ENCODE results near the gene TMEM165.
A peak's percentile ranks its signal among the peaks of the same experiment; 100 is the strongest.
"Not testable (repeated sequence)": the region's sequence is repeated elsewhere in the genome, so short reads cannot be mapped to it uniquely, and the experiment has no call there.

TMEM165 gene

DNA sequence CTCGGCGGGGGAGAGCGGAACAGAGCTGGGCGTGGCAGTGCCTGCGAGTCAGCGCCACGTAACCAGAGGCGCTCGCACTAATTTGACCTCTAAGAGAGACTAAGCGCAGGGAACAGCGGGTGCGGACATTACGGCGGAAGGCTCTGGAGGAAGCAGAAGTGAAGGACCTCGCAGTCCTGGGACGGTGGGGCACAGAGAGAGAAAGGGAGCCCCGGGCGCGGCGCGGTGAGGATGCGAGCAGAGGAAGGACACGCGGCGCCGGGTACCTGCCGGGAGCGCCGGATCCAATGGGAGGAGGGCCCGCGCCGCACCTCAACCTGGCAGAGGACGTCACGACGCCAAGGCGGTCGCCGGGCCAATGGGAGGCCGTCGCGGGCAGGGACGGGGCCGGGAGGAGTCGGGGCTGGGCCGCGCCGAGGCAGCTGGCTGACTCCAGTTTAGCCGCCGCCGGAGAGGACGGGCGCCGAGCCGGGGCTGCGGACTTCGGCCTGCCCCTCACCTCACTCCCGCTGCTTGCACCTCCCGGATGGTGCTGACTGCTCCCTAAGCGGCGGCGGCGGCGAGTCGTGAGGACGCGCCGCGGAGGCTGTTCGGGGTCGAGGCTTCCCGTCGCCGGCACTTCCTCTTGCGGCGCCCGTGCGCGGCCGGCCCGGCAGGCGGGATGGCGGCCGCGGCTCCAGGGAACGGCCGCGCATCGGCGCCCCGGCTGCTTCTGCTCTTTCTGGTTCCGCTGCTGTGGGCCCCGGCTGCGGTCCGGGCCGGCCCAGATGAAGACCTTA, at the start of gene TMEM165:
TSS of gene TMEM165 (plus strand) at position 429 of the 779 bp plus-strand sequence. CDS start at position 662, 233 bp downstream.
- peak; percentile 85 to 87 for DNase-seq

DNA sequence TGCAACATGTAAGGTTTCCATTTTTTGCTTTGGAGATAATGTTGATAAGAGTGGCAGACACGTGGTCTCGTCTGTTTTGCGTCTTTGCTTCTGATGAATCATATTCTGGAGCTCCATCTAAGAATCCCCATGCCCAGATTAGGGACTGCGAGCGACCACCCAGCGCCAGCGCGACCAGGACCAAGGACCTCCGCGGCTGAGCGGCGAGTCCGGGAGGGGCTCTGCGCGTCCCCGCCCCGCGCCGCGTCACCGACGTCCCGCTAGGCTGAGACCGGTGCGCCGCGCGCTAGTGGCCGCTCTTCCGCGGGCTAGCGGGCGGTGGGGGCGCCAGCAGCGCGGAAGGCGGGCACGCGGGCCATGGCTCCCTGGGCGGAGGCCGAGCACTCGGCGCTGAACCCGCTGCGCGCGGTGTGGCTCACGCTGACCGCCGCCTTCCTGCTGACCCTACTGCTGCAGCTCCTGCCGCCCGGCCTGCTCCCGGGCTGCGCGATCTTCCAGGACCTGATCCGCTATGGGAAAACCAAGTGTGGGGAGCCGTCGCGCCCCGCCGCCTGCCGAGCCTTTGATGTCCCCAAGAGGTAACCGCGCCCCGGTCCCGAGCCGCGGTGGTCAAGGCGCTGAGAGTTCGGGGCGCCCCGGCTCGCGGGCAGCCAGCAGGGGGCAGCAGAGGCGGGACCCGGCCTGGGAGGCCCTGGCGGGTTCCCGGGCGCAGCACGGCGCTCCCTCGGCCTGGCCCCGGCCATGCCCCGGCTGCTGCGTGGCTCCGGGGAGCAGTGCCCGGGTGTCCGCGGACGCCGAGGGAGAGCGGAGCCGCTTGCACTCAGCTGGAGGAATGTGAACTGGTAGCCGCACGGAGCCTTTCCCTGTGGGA, 49.5 kb upstream of the TMEM165 start, which contains the start of gene SRD5A3:
TSS of gene SRD5A3 (plus strand) at position 263 of the 871 bp plus-strand sequence. CDS start at position 358, 95 bp downstream.
- DNase-seq = peak; percentile 89 to 90

DNA sequence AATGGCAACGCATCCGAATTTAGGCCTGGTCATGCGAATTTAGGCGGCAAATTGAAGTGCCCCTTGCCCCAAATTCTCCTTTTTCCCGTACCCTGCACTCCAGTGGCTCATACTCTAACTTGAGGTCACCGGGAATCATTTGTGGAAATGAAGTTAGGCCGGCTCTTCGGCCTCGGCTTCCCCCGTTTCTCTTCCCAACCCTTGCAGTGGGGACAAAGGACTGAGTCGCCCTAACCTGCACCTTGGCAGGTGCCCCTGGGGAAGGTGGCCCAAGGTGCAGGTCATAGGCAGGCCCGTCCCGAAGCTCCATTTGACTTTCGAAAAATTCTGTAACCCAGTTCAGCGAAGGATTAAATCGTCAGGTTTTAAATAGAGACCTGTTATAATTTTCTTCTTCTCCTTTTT, 48.9 kb upstream of the TMEM165 start:
- no peak for DNase-seq

GRCh38 chr4:55347610-55348228, 48.0 kb upstream of the TMEM165 start:
- no peak for DNase-seq

DNA sequence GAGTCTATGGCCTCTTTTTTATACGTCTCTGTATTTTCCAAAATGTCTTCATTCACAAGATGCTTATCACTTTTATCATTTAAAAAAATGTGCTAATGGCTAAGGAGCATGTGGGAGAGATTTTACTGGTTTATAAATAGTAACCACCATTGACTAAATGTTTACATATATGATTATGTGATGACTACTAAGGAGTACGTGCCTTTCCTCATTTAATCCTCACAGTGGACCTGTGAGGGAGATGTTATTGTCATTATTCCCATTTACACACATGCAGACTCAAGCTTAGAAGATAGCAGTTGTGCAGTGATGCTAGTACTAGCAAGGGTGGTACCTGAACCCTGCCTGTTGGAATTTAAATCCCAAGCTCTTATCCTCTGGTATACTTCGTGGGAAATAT, 47.3 kb upstream of the TMEM165 start:
- DNase-seq = no peak

- not testable (repeated sequence) for DNase-seq
Measured at GRCh38 chr4:55350870-55351269, 44.9 kb upstream of the TMEM165 start.

GRCh38 chr4:55351824-55352223, 43.9 kb upstream of the TMEM165 start:
- no peak for DNase-seq

DNA sequence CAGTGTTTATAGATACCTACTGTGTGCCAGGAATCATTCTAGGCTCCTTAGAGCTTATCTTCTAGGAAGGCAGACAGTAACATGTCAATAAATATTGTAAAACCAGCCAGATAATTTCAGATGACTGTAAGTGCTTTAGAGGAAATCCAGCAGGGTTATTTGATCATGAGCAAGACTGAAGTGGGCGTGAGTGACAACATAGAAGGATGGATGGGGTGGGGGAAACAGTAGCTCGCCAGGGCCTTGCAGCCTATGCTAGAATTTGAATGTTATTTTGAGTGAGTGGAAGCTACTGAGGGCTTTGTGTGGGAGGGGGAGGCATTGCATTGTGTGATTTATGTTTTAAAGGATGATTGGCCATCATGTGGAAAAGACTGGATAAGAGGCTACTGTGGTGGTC, 43.0 kb upstream of the TMEM165 start:
- DNase-seq = no peak

GRCh38 chr4:55353228-55353747, 42.5 kb upstream of the TMEM165 start:
- DNase-seq = not testable (repeated sequence)

- no peak for DNase-seq
Measured at GRCh38 chr4:55354648-55355047, 41.1 kb upstream of the TMEM165 start.

DNA sequence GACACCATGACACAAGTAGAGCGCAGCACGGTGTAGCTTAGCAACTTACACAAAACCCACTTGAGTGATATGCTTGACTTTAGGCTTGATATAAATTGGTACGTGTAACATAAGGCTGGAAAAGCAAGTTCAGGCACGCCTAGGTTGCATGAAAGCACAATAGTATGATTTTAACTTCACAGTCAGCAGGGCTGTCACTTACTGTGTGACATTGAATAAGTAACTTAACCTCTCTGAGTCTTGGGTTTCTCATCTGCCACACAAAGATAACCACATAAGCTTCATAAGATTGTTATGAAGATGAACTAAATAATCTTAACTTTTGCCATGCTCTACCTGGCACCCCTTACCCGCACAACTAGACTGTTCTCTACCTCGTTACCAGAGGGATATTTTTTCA, 40.2 kb upstream of the TMEM165 start:
- no peak for DNase-seq

GRCh38 chr4:55356991-55357461, 38.7 kb upstream of the TMEM165 start:
- DNase-seq = no peak

GRCh38 chr4:55358246-55358645, 37.5 kb upstream of the TMEM165 start:
- DNase-seq = no peak

GRCh38 chr4:55358668-55359067, 37.1 kb upstream of the TMEM165 start:
- DNase-seq = no peak

DNA sequence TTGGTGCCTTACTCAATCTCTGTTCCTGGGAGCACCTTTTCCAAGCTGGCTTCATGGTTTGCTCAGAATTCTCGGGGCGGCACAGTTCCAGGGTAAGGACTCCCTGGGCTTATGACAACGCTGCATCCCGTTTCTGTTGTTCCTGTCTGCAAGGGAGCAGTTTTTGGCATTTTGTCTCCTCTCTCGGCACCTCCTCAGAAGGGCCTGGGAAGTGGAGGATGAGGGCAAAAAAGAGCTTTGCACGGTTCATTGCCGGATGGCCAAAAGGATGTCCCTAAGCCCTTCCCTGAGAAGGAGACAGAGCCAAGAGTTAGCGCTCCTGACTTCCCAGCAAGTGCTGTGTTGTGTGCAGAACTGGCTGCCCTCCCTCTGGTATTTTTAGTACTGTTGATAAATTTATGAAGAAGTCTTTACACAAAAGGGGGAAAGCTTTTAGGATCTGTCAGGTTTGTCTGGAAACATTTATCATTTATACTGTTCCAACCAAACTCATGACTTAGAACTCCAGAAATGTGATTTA, 36.3 kb upstream of the TMEM165 start:
- DNase-seq = no peak

DNA sequence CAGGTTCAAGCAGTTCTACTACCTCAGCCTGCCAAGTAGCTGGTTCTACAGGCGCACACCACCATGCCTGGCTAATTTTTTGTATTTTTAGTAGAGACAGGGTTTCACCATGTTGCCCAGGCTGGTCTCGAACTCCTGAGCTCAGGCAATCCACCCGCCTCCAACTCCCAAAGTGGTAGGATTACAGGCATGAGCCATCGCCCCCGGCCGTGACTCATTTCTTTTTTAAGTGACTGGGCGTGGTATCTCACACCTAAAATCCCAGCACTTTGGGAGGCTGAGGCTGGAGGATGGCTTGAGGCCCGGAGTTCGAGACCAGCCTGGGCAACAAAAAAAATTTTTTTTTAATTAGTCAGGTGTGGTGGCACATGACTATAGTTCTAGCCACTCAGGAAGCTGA, 32.8 kb upstream of the TMEM165 start:
- not testable (repeated sequence) for DNase-seq

DNA sequence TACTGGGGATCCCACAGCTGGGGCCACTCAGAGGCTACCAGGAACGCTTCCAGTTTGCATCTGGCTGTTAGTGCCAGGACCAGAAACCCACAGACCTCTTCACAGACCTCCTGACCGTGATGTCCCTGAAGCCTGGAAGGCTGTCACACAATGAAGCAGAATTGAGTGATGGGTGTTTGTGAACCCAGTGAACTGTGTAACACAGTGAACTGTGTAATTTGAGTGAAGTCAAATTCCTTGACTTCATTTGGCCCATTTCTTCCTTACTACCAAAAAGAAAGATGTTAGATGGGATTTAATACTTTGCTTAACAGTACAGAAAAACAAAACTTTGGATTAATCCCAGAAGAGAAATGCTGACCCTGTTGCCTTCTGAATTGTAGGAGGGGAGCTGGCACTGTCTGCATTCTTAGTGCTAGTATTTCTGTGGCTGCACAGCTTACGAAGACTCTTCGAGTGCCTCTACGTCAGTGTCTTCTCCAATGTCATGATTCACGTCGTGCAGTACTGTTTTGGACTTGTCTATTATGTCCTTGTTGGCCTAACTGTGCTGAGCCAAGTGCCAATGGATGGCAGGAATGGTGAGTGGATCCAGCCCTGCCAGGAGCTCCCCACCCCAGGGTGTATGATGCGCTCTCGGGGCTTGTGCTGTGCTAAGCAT, 31.9 kb upstream of the TMEM165 start:
- no peak for DNase-seq

- no peak for DNase-seq
Measured at GRCh38 chr4:55364691-55365344, 30.9 kb upstream of the TMEM165 start.

GRCh38 chr4:55365345-55365728, 30.4 kb upstream of the TMEM165 start:
- DNase-seq = no peak

GRCh38 chr4:55366621-55367020, 29.1 kb upstream of the TMEM165 start:
- no peak for DNase-seq

DNA sequence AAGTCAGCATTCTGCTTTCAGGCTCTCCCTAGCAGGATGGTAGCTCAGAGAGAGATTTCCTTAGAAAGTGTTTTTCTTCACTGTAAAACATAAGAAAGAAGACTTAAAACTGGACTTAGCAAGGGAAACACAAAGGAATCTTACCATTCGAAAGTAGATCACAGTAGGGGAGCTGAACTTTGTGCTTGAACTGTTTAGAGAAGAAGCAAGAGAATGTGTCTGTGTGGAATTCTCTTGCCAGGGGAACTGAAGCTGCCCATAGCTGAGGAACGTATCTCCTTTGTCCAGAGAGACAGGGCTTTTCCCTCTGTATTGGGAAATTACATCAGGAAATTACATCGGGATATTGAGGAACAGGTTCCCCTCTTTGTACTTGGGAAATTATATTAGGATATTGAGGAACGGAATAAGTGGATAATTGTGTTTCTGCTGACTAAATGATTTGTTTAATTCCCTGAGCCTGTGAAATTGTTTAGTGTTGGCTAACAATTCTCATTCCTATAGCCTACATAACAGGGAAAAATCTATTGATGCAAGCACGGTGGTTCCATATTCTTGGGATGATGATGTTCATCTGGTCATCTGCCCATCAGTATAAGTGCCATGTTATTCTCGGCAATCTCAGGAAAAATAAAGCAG, 28.6 kb upstream of the TMEM165 start:
- no peak for DNase-seq

Data from stimulated activated CD4-positive, alpha-beta T cell treated with anti-CD3 and anti-CD28 coated beads, Interleukin-2, amount 100 ng/mL, for 48 hours (primary cell).